ENCODE measurements around the gene RYR2. TPM values are rescaled to one million over a fixed set of nuclear protein-coding genes. Genes with fewer than 3 reads are reported as not detected.
A peak's percentile ranks its signal among the peaks of the same experiment; 100 is the strongest.

Gene RYR2
- total and polyA plus RNA-seq, 2 of the 8 experiments (the other 6 are each of a cell fraction or from before 2014, with no cell fraction given), result 1.3 to 4.4 TPM

GRCh38 chr1:237016626-237017025 is 25.4 kb upstream of the RYR2 start:
- Histone ChIP-seq H2BK5ac (ENCODE audit: low read depth, low read length) (peak overlapping the region; percentile 29; the same call in 1 of the 2 replicates), H2BK15ac (ENCODE audit: low read length) (no peak overlapping the region), H4K91ac (replicated peaks; ENCODE audit: insufficient read length, low read length) (peak overlapping the region; percentile 23), H3K23me2 (ENCODE audit: low read depth, low read length) (no peaks in the 10 kb centered on the region), H2BK20ac (ENCODE audit: low read length) (0 out of 2 replicates have a peak overlapping the region, but pooled peaks have one; percentile 16), H3K4me3 (ENCODE audit: extremely low read depth in 1 of 4, insufficient read depth in 2 of 4, low read depth in 3 of 4, low read length in 4 of 4) (peak overlapping the region in 2 of 4 experiments; percentile 10 to 34; a peak in 1 of 8 replicates), H3K4me2 (ENCODE audit: insufficient read depth in 1 of 2, low read depth in 2 of 2, low read length in 2 of 2) (peak overlapping the region; percentile 40 to 62), H3K79me1 (ENCODE audit: low read depth, low read length) (no peaks in the 10 kb centered on the region), H2BK12ac (ENCODE audit: low read depth, low read length) (no peak overlapping the region), H3K9me3 (ENCODE audit: insufficient read depth in 2 of 2, low read depth in 1 of 2, low read length in 1 of 2) (no peaks in the 10 kb centered on the region), H3K79me2 (ENCODE audit: control insufficient read depth in 1 of 2, insufficient read depth in 2 of 2, low read length in 2 of 2) (no peaks in the 10 kb centered on the region), H3K36me3 (ENCODE audit: control insufficient read depth in 2 of 4, insufficient read depth in 4 of 4, low read length in 3 of 4) (no peaks in the 10 kb centered on the region), H3K27me3 (replicated peaks in 1 of 4; ENCODE audit: control insufficient read depth in 3 of 4, extremely low read depth in 1 of 4, insufficient read depth in 3 of 4, low read length in 3 of 4) (no peaks in the 10 kb centered on the region), H3K4ac (replicated peaks; ENCODE audit: insufficient read length, low read depth, low read length) (no peak overlapping the region), H4K20me1 (replicated peaks in 1 of 2; ENCODE audit: control insufficient read depth in 1 of 2, insufficient read depth in 2 of 2, low read length in 2 of 2) (no peaks in the 10 kb centered on the region), H2AFZ (ENCODE audit: low read length) (no peak overlapping the region), H3K4me1 (replicated peaks in 1 of 4; ENCODE audit: control insufficient read depth in 3 of 4, insufficient read depth in 4 of 4, low read length in 3 of 4) (peaks cover 0 to 14% (median 3%) of the 10 kb centered on the region in 4 experiments; a peak in 5 of 7 replicates), H3K9ac (replicated peaks in 1 of 4; ENCODE audit: extremely low read depth in 1 of 4, low read depth in 3 of 4, low read length in 3 of 4) (no peak overlapping the region; a peak in 2 of 7 replicates), H3K14ac (ENCODE audit: insufficient read length) (no peak overlapping the region), H3K27ac (ENCODE audit: low read depth, low read length) (peak overlapping the region; percentile 44; the same call in 1 of the 2 replicates), H4K5ac (ENCODE audit: insufficient read length, low read depth, low read length) (no peak overlapping the region), H3K18ac (ENCODE audit: extremely low read depth, low read length) (no peak overlapping the region), H2BK120ac (replicated peaks; ENCODE audit: low read depth, low read length) (no peak overlapping the region), H3K56ac (replicated peaks; ENCODE audit: insufficient read length, low read depth, low read length) (no peak overlapping the region), H4K8ac (ENCODE audit: extremely low read depth, insufficient read depth, low read length) (no peak overlapping the region), H3K23ac (ENCODE audit: insufficient read length) (no peak overlapping the region), H2AK5ac (ENCODE audit: low read depth, low read length) (no peak overlapping the region)
- 8% methylated on average over 1 of the region's 1 CpG; no CpG with 5 or more reads in 1 of the 2 experiments for WGBS, 2 experiments (ENCODE audit: extremely low coverage in 1 of 2, insufficient coverage in 1 of 2, insufficient read length in 1 of 2, insufficient replicate concordance in 2 of 2, low coverage in 1 of 2, low lambda C conversion rate in 2 of 2, missing lambda C conversion rate in 1 of 2)
- ChIA-PET CTCF (ENCODE audit: partially characterized antibody) (interaction anchor here (0.9 to 1.6 kb wide), 4 partner anchors 9 to 147 kb away, joined by 3 to 4 read pairs (median 3); no protein-coding TSS in a partner anchor), POLR2A (ENCODE audit: partially characterized antibody) (no interaction called here)
- TF ChIP-seq KDM1A (IDR thresholded peaks at IDR 0.05; ENCODE audit: borderline replicate concordance, low read length) (no peak), RAD21 (IDR thresholded peaks at IDR 0.05 in 1 of 2, conservative IDR thresholded peaks at IDR 0.05 in 1 of 2; ENCODE audit: low read depth in 2 of 2, low read length in 2 of 2) (0 out of 4 replicates have a peak, but pooled peaks of 1 of the 2 experiments have one; percentile 2), GABPA (IDR thresholded peaks at IDR 0.05; ENCODE audit: borderline replicate concordance, insufficient read depth, low read length) (no peak), ASH2L (IDR thresholded peaks at IDR 0.05; ENCODE audit: low read length) (peak; percentile 33), JUND (IDR thresholded peaks at IDR 0.05; ENCODE audit: low read length) (no peak), YY1 (IDR thresholded peaks at IDR 0.05; ENCODE audit: low read depth, low read length) (no peak), POLR2A (IDR thresholded peaks at IDR 0.05; ENCODE audit: control extremely low read depth in 1 of 2, low read depth in 2 of 2, low read length in 2 of 2) (peak in 1 of 2 experiments; percentile 23; a peak in 1 of 3 replicates), NRF1 (IDR thresholded peaks at IDR 0.05; ENCODE audit: low read depth, low read length) (no peak), RBBP5 (IDR thresholded peaks at IDR 0.05; ENCODE audit: borderline replicate concordance, low read depth, low read length) (no peak)
- peak; percentile 70 for FAIRE-seq
- no peak for DNase-seq (ENCODE audit: low read depth in 1 of 2, low spot score in 2 of 2)
